Measurements from ENCODE around the gene TTLL1.

DNA sequence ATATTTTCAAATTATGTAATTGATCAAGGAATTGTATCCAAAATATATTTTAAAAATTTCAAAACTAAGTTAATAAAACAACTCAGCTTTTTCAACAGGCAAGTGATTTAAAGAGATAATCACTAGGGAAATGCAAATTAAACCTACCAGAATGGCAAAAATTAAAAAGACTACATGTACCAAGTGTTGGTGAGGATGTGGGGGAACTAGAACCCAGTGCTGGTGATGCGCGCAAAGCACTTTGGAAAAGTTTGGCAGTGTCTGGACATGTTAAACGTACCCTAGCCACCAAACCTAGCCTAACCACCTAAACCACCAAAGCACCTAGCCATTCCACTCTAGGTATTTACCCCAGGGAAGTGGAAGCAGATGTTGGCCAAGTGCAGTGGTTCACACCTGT is 97.1 kb downstream of the TTLL1 start:
- TF ChIP-seq, protein P1, sequence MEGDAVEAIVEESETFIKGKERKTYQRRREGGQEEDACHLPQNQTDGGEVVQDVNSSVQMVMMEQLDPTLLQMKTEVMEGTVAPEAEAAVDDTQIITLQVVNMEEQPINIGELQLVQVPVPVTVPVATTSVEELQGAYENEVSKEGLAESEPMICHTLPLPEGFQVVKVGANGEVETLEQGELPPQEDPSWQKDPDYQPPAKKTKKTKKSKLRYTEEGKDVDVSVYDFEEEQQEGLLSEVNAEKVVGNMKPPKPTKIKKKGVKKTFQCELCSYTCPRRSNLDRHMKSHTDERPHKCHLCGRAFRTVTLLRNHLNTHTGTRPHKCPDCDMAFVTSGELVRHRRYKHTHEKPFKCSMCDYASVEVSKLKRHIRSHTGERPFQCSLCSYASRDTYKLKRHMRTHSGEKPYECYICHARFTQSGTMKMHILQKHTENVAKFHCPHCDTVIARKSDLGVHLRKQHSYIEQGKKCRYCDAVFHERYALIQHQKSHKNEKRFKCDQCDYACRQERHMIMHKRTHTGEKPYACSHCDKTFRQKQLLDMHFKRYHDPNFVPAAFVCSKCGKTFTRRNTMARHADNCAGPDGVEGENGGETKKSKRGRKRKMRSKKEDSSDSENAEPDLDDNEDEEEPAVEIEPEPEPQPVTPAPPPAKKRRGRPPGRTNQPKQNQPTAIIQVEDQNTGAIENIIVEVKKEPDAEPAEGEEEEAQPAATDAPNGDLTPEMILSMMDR (conservative IDR thresholded peaks at IDR 0.05 in 1 of 2, IDR thresholded peaks at IDR 0.05 in 1 of 2; ENCODE audit: extremely low read depth in 1 of 2, insufficient read depth in 1 of 2, low read depth in 1 of 2, low read length in 2 of 2): no peak
- TF ChIP-seq EZH2 (IDR thresholded peaks at IDR 0.05; ENCODE audit: borderline replicate concordance, low read length): no peak
